ENCODE measurements around the gene CDC42BPB.

Gene CDC42BPB

DNA sequence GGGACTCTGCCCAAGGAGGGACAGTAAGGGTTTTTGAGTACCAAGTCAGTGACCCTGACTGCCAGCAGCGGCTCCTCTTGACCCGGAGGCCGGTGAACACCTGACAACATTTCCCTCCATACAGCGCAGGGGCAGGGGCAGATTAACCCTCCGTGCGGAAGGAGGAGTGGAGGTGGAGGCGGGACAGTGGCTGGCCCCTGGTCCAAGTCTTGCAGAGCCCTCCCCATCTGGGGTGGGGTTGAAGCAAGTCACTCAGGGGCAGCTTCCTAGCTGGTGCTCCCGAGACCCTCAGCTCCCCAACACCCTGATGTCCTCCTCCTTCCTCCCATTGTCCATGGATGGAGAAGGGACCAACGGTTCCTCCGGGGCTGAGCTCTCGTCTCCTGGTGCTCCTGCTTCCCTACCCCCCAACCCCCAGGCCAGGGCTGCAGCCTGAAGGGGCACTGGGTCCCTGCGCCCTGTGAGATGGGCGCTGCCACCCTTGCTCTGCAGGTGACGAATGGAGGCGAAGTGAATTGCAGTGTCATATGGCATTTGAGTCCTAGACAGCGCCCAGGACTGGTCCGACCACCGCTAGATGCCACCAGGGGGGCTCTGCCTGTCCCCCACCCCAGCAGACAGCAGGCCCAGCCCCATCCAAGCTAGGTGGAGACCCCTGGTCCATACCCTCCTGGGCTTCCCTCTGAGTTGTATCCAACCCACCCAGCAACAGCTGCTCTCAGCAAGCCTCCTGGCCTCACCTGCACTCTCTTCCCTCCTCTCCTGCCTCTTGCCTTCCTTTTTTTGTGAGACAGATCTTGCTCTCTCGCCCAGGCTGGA is 141.8 kb downstream of the CDC42BPB start:
- Histone ChIP-seq H3K27me3 (ENCODE audit: low read depth, low read length) (no peaks in the 10 kb centered on the region), H3K27ac (ENCODE audit: low read length) (peak overlapping the region; percentile 74; the same call in 1 of the 2 replicates), H4K20me1 (ENCODE audit: insufficient read depth, low read length) (peaks cover 5% of the 10 kb centered on the region; the same call in 1 of the 2 replicates), H3K79me2 (ENCODE audit: low read length) (no peaks in the 10 kb centered on the region), H3K36me3 (replicated peaks; ENCODE audit: low read depth, low read length) (peaks cover 25% of the 10 kb centered on the region), H2AFZ (ENCODE audit: low read depth, low read length) (no peak overlapping the region), H3K4me3 (ENCODE audit: low read length) (no peak overlapping the region), H3K4me2 (ENCODE audit: low read length) (no peak overlapping the region), H3K9me3 (ENCODE audit: insufficient read depth, low read length) (no peaks in the 10 kb centered on the region), H3K9ac (ENCODE audit: low read length) (no peak overlapping the region), H3K4me1 (ENCODE audit: low read length) (peaks cover 33% of the 10 kb centered on the region)
- TF ChIP-seq, protein P1, sequence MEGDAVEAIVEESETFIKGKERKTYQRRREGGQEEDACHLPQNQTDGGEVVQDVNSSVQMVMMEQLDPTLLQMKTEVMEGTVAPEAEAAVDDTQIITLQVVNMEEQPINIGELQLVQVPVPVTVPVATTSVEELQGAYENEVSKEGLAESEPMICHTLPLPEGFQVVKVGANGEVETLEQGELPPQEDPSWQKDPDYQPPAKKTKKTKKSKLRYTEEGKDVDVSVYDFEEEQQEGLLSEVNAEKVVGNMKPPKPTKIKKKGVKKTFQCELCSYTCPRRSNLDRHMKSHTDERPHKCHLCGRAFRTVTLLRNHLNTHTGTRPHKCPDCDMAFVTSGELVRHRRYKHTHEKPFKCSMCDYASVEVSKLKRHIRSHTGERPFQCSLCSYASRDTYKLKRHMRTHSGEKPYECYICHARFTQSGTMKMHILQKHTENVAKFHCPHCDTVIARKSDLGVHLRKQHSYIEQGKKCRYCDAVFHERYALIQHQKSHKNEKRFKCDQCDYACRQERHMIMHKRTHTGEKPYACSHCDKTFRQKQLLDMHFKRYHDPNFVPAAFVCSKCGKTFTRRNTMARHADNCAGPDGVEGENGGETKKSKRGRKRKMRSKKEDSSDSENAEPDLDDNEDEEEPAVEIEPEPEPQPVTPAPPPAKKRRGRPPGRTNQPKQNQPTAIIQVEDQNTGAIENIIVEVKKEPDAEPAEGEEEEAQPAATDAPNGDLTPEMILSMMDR (IDR thresholded peaks at IDR 0.05; ENCODE audit: low read depth, low read length), result no peak
- no peak for TF ChIP-seq EZH2phosphoT487 (IDR thresholded peaks at IDR 0.05; ENCODE audit: low read depth)

DNA sequence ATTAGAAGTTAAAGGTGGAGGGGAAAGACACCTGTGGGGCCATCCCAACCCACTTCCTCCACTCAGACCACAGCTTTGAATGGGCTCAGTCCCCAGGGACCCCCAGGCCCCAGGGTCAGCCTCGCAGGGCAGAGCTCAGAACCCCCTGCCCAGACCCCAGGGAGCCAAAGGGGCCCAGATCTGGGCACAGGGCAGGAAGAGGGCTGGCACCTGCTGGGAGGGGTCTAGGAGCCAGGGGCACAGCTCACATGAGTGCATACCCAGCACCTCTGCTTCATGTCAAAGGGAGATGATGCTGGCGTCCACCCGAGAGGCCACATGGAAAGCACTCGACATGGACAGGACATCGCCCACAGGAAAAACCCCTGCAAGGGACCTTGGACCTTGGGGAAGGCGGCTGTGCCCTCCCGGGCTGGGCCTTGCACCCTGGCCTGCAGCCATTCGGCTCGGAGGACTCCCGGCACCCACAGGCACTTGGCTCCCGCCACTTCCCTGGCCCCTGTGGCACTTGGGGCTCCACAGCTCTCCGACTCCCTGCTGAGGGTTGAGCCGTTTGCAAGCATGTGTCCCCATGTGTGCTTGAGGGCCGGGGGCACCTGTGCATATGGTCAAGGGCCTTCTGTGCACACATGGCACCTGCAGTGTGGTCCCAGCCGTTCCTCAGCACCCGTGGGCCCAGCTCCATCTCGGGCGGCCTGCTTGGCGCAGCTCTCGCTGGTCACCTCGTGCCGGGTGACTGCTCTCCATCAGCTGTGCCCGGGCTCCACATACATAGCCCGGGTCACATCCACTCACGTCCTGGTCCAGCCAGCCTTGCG is 142.7 kb downstream of the CDC42BPB start:
- TF ChIP-seq EZH2phosphoT487 (IDR thresholded peaks at IDR 0.05; ENCODE audit: low read depth), result no peak
- TF ChIP-seq, protein P1 (IDR thresholded peaks at IDR 0.05; ENCODE audit: low read depth, low read length), result no peak
- Histone ChIP-seq H3K4me1 (ENCODE audit: low read length) (peaks cover 33% of the 10 kb centered on the region), H3K79me2 (ENCODE audit: low read length) (no peaks in the 10 kb centered on the region), H3K27ac (ENCODE audit: low read length) (peak overlapping the region; percentile 18; the same call in 1 of the 2 replicates), H3K36me3 (replicated peaks; ENCODE audit: low read depth, low read length) (peaks cover 25% of the 10 kb centered on the region), H3K9ac (ENCODE audit: low read length) (no peak overlapping the region), H3K4me2 (ENCODE audit: low read length) (no peak overlapping the region), H3K9me3 (ENCODE audit: insufficient read depth, low read length) (no peaks in the 10 kb centered on the region), H2AFZ (ENCODE audit: low read depth, low read length) (no peak overlapping the region), H4K20me1 (ENCODE audit: insufficient read depth, low read length) (peaks cover 10% of the 10 kb centered on the region; the same call in 1 of the 2 replicates), H3K4me3 (ENCODE audit: low read length) (no peak overlapping the region), H3K27me3 (ENCODE audit: low read depth, low read length) (no peaks in the 10 kb centered on the region)

DNA sequence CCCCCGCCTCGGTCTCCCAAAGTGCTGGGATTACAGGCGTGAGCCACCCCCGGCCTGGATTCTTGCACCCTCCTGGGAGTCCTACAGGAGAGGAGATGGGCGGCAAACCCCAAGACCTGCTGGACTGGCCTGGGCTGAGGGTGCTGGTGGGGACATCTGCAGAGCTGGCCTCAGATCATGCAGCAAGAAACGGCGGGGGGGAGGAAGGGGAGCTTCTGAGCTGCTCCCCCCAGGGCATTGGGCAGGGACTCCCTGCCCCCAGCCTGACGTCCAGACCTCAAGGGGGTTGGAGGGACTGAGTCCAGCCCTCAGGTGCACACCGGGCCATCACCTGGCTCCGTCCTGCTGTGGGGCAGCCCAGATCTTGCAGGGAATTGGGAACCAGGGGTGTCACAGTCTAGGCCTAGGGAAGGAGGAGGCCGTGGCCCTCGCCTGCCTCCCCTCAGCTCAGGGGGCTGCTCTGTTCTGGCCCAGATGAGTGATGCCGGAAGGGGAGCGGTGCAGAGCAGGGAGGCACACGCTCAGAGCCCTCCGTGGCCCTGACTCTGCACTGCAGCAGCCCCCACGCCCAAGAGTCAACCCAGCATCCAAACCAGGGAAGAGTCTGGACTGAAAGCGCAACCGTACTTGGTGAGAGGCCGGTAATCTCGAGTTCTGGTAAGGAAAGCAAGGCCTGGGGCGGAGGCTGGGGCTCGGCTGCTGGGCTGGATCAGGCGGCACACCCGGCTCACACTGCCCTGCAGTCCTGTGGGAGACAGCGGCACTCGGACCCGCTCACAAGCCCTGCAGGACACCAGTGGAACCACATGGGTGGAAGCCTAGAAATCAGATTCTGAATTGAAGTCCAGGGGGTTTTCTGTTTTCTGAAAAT is 143.8 kb downstream of the CDC42BPB start:
- H3K4me2 ChIP-seq (ENCODE audit: low read length), result no peak overlapping the region

More for the DNA sequence above, 143.8 kb downstream of the CDC42BPB start:
- Histone ChIP-seq H3K79me2 (ENCODE audit: low read length) (no peaks in the 10 kb centered on the region), H3K9me3 (ENCODE audit: insufficient read depth, low read length) (no peaks in the 10 kb centered on the region), H3K27ac (ENCODE audit: low read length) (peak overlapping the region; percentile 18; the same call in 1 of the 2 replicates), H4K20me1 (ENCODE audit: insufficient read depth, low read length) (peaks cover 11% of the 10 kb centered on the region; the same call in 1 of the 2 replicates), H3K36me3 (replicated peaks; ENCODE audit: low read depth, low read length) (peaks cover 25% of the 10 kb centered on the region), H2AFZ (ENCODE audit: low read depth, low read length) (no peak overlapping the region), H3K4me3 (ENCODE audit: low read length) (no peak overlapping the region), H3K4me1 (ENCODE audit: low read length) (peaks cover 33% of the 10 kb centered on the region), H3K9ac (ENCODE audit: low read length) (no peak overlapping the region), H3K27me3 (ENCODE audit: low read depth, low read length) (no peaks in the 10 kb centered on the region)
- TF ChIP-seq, protein P1 (IDR thresholded peaks at IDR 0.05; ENCODE audit: low read depth, low read length), result no peak
- no peak for TF ChIP-seq EZH2phosphoT487 (IDR thresholded peaks at IDR 0.05; ENCODE audit: low read depth)

Data from OCI-LY3 (cell line).